Measurements from ENCODE around the gene KIF12.

GRCh38 chr9:114098936-114099668 is at the start of gene KIF12:
- TF ChIP-seq POLR2A (IDR thresholded peaks at IDR 0.05; ENCODE audit: low read depth, low read length) (no peak), TAF1 (IDR thresholded peaks at IDR 0.05; ENCODE audit: borderline replicate concordance, low read depth, low read length) (no peak)

Data from GM12892 (cell line).